SK-N-MC (cell line): ENCODE data around the gene AVPI1.

Source experiments
- EZH2 ChIP-seq: fragments of 200-600 bp; sonication (generic); IDR thresholded peaks from one replicate; pipeline ENCODE4 v1.6.1; 2017; ENCODE audit warnings: antibody characterized with exemption
- FOXP2 ChIP-seq: optimal IDR thresholded peaks from 2 replicates; pipeline ENCODE3; 2011; ENCODE audit warnings: mild to moderate bottlenecking, moderate library complexity; ENCODE audit not compliant: insufficient read depth; ENCODE audit errors: extremely low read length, control extremely low read depth
- POLR2AphosphoS5 ChIP-seq: IDR thresholded peaks from 2 replicates; pipeline ENCODE4 v1.6.1; 2012; ENCODE audit warnings: mild to moderate bottlenecking, low read depth, low read length, borderline replicate concordance

- TF ChIP-seq POLR2AphosphoS5 (no peak), EZH2 (no peak), FOXP2 (no peak)
These were observed 26.9 kb upstream of the AVPI1 start for GRCh38 chr10:97713826-97714400.
